NCI-H69 (cell line): ENCODE measurements around the gene SPHKAP.
"Not testable (repeated sequence)": the region's sequence is repeated elsewhere in the genome, so short reads cannot be mapped to it uniquely, and the experiment has no call there.

Experiments used
- DNase-seq: peaks from one replicate; lab custom pipeline; 2025; lab: John Stamatoyannopoulos, UW

Gene SPHKAP

DNA sequence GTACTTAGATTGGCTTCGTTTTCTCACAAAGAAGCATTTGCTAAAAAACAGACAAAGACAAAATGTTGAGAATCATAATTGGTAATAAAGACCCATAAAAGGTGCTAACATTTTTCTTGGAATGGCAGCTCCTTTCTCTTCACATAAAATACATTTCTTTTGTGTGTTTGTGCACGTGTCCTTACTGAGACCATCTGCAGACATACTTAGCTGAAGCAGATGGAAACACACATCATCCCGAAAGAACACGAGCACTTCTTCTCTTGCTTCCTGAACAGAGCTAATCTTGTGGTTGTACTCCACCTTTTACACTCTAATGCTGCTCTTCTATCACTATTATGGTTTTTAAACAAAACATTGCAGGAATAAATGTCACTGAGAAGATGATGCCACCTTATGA lies 142.5 kb downstream of the SPHKAP start:
- no peak for DNase-seq

DNA sequence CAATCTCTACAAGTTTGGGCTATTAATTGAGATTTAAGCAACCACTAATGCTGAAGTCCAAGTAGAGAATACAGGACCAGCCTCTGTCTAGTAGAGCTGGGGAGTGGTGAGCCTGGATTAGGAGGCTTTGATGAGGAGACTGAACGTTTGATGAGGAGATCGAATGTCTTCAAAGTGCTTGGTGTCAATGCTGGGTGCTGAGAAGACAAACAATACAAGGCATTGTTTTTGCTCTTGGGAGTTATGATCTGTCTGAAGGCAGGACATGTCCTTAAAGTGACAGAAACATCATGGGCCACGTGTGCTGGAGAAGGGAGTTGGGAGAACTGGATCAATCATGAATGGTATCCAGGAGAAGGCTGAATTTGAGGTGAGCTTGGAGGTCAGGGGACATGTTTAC lies 143.6 kb downstream of the SPHKAP start:
- DNase-seq: no peak

DNA sequence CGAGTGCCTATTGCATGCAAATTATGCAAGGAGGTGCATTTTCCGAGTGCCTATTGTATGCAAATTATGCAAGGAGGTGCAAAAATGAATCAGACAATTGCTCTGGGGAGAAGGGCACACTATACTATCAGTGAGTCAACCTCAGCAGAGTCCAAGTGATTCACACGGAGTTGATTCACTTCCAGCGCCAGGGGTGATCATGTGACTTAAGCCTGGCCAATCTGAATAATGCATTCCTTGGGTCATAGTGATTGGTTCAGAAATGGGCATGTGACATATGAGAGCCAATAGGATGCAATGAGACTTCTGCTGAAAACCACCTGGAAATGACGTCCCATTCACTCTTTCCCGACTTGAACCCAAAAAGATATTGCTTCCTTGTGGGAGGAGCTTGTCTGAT lies 157.9 kb downstream of the SPHKAP start:
- no peak for DNase-seq

DNA sequence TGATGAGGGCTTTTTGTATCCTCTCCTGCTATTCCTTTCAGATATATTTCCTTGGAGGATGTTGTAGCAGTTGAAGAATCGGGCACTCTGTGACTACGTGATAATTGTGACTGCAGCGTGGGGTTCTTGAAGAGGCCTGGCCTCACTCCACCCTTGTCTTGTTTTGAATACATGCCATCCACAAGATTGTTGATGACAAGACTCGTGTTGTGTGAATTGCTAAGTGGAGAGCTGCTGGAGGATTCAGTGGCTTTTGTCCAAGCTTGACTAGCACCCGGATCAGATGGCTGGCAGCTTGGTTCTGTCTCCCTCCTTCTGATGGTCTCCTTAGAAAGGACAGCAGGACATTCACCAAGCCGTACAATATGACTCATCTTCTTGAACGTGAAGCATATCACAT lies 163.2 kb downstream of the SPHKAP start:
- DNase-seq: no peak

DNA sequence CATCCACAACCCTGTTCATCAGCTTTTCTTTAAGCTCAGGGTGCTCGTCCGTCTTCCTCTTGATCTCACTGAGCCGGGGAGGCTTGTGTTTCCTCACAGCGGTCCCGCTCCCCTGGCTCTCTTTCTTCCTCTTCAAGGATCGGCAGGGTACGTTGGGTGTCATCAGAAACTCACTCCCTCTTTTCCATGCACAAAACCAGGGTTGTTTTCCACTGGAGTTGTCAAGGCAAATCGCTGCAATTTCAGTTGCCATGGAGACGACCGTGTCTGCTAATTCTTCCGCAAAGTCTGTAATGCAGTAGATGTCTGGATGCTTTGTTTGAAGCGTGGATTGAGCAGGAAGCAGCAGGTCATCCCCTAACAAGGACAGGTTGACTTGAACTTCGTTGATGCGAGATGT lies 163.7 kb downstream of the SPHKAP start:
- no peak for DNase-seq

DNA sequence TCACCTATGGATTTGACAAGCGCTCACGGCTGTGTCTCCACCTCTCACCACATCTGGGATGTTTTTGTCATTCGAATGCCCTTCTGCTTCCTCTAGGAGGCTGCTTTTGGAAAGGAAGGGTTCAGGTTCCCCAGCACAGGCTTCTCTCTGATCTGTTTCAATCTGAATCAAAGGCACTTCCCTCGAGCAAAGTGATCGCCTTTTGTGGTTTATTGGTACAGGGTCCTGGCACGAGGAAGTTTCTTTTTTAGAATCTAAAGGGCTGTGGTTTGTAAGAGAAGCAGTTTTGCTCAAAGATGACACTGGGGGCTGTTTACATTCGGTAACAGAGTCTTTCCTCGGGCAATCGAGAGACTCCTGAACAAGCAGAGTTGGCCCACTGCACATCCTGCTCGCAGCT lies 165.1 kb downstream of the SPHKAP start:
- no peak for DNase-seq

DNA sequence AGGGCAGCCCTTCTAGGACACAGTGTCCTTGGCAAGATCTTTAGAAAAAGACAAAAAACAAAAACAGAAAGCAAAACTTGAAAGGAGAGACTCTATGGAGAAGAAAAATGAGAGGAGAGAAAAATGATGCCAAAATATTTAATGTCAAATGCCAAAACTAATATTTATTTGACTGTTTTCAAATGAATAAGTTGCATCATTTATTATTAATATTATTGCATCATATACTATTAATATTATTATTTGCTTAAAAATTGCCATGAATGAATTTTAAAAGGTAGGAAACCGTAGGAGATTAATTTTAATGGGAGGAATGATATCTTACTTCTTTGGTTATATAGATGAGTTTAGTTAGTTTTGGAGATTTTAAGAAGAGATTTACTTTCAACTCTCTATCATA lies 165.7 kb downstream of the SPHKAP start:
- no peak for DNase-seq

DNA sequence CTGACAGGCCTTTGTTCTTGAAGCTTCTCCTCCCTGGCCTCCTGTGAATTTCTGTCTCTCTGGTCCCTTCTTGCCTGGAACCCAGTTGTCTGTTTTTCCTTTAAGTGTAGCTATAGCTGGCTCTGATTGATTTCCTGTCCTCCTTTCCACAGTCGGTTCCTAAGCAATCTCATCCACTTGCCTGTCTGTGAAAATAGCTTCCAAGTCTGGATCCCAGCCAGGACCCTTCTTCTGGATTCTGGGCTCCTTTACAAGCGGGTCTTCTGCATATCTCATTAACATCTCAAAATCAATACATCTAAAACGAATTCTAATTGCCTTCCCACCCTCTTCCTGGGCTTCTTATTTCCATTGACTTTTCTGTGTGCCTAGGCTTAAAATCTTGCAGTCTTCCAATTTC lies 185.1 kb downstream of the SPHKAP start:
- DNase-seq: no peak

DNA sequence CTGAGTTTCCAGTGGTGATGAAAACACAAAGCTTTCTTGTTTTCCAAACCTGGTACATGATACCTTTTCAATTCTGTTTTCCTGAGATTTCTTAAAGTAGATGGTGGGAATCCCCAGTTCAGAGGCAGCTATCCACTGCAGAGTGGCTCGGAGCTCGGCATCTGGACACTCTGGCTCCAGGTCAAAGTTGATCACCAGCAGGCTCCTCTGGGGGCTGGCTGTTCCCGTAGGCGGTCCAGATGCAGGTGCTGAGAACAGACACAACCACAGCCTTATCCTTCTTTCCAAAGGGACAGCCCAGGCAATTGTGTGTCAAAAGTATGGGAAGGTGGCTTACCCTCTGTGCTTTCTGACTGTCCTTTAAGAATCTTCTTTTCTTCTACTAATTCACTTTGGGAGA lies 190.6 kb downstream of the SPHKAP start:
- DNase-seq: no peak

DNA sequence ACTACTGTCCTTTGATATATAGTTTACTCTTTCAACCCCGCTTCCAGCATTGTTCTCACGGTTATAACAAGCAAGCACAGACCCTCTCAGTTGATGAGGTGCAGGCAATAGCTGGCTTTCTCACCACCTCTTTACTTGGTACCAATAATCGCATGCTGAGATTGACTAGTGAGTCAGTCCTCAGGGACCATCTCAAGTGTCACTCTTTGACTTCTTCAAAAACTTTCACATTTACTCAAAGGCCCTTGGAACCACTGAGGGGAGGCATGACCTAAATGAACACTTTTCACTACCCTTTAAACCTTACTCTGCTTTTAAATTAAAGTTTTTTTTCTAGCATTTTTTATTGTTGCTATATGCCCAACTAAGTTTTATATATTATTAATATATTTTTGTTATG lies 208.2 kb downstream of the SPHKAP start:
- no peak for DNase-seq

DNA sequence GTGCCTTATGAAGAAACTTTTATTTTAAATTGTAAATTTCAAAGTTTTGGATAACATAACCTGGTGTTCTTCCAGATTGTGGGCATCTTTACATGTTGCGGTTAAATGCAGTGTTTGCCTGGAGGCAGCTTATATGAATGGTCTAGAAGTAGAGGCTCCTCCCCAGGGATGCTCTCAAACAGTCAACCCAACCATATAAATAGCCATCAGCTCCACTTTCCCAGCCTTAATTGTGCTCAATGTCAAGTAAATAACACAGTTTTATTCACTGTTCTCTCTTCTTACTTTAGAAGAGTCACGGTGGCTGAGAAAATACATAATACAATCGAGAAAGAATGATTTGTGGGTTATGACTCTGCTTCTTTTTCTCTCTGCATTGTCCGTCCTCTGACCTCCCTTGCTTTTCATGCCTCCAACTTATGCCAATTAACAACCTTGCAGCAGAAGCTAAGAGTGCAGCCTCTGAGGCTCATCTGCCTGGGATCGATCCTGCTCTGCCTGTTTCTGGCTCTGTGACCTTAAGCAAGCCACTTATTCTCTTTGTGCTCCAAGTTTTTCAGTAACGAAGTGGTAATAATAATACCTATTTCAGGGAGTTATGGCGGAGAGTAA lies 209.8 kb downstream of the SPHKAP start:
- no peak for DNase-seq

DNA sequence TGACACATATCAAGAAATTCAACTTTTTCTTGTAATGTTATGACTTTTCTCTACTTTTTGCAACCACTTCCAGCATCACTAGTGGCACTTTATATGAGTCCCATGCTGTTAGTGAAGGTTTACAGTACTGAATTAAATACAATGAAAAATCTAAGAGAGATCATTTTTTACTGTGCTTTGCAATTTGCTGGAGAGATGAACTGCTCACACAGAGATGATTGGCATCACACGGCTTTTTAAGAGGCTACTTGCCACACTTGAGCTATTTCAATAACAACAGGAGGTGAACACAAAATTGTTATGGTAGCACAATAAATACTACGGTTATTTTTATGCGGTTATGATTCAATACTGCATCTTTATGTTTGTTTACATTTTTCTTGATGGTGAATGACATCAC lies 221.2 kb downstream of the SPHKAP start:
- DNase-seq: no peak

DNA sequence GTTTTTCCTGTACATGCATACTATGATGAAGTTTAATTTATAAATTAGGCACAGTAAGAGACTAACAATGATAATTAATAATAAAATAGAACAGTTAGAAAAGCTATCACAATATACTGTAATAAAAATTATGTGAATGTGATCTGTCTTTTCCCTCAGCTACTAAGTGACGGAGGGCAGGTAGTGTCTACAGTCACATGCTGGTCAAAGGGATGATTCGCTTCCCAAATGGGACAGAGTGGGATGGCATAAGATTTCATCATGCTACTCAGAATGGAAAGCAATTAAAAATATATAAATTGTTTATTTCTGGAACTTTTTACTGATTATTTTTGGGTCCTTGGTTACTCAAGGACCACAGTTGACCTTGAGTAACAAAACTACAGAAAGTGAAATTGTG lies 238.5 kb downstream of the SPHKAP start:
- no peak for DNase-seq

DNA sequence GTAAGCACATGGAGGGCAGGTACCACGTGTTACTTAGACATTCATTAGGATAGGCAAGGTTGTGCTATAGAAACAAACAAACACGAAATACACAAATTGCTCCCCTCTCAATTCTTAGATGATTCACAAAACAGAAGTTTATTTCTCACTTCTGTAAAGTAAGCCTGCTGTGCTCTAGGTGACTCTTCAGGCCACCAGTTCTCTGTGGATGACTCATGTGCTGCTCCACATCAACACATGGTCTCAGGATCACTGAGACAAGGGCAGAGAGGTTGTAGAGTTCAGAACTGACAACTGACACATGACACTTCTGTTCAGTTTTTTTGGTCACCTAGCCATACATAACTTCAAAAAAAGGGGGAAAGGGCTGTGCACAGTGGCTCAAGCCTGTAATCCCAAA lies 239.5 kb downstream of the SPHKAP start:
- DNase-seq: no peak

DNA sequence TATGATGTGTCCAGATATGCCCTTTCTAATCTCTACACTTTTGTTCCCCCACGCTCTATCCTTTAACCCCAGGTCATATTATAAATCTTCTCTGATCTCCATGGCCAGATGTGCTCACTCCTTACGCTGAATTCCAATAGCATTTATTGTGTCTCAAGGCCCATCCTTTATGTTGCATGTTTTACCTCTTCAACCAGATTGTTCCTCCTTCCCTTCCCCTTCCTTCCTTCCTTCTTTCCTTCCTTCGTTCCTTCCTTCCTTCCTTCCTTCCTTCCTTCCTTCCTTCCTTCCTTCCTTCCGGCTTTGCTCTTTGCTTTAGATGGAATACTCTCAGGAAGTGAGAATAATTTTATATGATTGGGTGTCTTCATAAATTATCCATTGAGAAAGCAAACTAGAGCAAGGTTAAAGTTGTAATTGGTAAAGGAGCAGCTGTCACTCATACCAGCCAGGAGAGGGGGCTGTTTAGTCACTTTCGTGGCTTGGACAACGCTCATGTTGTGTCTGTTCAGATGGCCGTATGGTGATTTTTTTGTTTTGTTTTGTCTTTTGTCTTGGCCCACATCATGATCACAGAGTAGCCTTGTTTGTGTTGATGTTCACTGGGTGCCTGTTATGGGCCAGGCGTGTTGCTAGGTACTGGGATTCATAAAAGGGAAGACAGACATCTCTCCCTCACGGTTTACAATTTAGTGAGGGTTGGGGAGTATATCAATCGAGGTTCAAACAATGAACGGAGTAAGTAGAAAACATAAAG lies 242.0 kb downstream of the SPHKAP start:
- peak; percentile 9 for DNase-seq

DNA sequence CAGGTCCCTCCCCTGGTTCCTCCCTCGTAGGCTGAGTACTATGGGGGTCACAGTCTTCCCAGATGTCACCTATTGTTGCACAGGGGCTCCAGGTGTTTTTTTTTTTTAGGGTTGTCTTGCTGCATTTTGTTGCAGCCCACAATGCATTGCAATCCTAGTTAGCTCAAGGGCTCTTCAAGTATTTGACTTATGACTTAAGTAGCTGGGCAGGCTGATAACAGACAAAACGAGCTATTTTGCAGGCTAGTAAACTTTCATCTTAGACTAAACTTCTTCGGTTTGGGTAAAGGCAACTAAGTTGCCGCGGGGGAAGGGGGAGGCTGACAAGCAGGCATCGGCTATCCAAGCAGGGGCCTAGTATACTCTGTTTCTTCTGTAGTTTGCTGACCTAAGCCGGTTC lies 245.2 kb downstream of the SPHKAP start:
- not testable (repeated sequence) for DNase-seq

DNA sequence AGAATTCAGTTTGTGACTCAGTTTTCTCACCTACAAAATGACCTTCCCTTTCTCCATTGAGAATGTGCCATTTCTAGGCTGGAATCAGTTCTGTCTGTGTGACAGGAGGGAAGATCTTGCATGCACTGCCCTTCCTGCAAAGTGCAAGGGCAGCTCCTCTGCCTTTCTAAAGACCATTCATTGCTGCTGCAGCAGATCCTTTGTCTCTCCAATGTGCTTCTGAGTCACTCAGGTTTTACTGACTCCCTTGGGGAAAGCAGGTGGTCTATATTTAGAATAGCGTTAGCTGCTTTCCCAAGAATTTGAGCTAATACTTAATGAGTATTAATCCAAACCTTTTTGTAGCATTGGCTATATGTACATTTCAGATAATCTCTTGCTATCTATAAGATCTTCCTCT lies 247.6 kb downstream of the SPHKAP start:
- no peak for DNase-seq

DNA sequence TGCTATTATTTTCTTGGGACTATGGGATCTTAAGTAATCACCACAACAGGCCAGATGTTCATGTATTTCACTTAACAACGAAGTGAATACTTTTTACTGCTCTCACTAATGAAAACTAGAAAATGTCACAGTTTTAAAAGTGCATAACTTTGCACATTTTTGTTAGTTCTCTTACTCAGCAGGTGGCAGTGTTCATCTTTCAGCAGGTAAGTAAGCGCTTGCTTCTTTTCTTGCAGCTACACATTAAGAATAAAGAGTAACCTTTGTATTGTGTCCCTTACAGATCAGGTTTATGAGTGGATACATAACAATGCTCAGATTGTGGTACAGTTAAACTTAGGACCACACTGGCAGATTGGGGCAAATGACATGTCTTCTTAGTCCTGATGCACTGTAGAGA lies 249.1 kb downstream of the SPHKAP start:
- DNase-seq: no peak

DNA sequence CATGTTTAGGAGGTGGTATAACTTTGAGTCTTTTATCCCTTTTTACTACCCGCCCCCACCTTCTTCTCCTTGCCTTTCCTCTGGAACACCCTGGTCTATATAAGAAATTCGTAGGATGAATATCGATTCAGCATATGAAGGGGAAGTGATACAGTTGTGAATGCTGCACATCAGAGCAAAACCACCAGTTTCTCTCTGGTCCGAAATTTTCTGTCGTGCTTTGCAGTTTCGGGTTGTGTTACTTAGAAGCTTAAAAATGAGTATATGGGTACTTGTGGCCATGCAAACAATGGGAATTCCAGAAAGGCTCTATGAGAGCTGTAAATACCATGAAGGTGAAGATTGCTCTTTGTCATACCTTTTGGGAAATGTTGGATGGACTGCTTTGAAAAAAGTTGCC lies 249.5 kb downstream of the SPHKAP start:
- no peak for DNase-seq
